ENCODE results near the gene CERS4. TPM values are rescaled to one million over a fixed set of nuclear protein-coding genes. Genes with fewer than 3 reads are reported as not detected.
A peak's percentile ranks its signal among the peaks of the same experiment; 100 is the strongest.
"Not testable (repeated sequence)": the region's sequence is repeated elsewhere in the genome, so short reads cannot be mapped to it uniquely, and the experiment has no call there.

The CERS4 gene
- total RNA-seq, 6 experiments from 2014 or later = 38.6 to 75.4 (median 58.3) TPM

DNA sequence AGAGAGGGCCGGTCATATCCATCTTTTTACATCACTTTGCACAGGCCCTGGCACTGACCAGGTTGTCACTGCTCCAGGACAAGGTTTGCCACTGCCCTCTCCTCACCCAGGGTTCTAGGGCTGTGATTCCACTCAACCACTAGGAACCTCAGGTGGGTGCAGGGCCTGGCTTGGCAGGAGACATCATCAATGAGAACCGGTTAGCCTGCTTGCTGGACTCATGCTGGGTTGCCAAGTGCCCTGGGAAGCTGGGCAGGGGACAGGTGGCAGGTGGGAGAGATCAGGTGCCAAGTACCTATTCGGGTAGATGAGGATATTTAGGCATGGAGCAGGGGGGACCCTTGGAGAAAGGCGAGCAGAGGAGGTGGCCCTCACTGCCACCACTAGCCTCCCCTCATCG lies 4.2 kb upstream of the CERS4 start:
- Histone ChIP-seq H3K27ac (no peak overlapping the region), H3K4me3 (no peak overlapping the region), H3K27me3 (no peaks in the 10 kb centered on the region), H3K4me1 (peaks cover 0 to 8% (median 3%) of the 10 kb centered on the region in 4 donors), H3K36me3 (no peaks in the 10 kb centered on the region), H3K9me3 (no peaks in the 10 kb centered on the region)
- ATAC-seq (no peak), DNase-seq (no peak)
- intact Hi-C loops (cut with DNase I) = no loop called here
- TF ChIP-seq POLR2A (IDR thresholded peaks at IDR 0.05) = no peak
- TF ChIP-seq, protein P1, sequence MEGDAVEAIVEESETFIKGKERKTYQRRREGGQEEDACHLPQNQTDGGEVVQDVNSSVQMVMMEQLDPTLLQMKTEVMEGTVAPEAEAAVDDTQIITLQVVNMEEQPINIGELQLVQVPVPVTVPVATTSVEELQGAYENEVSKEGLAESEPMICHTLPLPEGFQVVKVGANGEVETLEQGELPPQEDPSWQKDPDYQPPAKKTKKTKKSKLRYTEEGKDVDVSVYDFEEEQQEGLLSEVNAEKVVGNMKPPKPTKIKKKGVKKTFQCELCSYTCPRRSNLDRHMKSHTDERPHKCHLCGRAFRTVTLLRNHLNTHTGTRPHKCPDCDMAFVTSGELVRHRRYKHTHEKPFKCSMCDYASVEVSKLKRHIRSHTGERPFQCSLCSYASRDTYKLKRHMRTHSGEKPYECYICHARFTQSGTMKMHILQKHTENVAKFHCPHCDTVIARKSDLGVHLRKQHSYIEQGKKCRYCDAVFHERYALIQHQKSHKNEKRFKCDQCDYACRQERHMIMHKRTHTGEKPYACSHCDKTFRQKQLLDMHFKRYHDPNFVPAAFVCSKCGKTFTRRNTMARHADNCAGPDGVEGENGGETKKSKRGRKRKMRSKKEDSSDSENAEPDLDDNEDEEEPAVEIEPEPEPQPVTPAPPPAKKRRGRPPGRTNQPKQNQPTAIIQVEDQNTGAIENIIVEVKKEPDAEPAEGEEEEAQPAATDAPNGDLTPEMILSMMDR (IDR thresholded peaks at IDR 0.05) = no peak
- WGBS (ENCODE audit: insufficient coverage, low coverage, low lambda C conversion rate, missing lambda C conversion rate) = 92% methylated on average over 2 of the region's 5 CpGs

DNA sequence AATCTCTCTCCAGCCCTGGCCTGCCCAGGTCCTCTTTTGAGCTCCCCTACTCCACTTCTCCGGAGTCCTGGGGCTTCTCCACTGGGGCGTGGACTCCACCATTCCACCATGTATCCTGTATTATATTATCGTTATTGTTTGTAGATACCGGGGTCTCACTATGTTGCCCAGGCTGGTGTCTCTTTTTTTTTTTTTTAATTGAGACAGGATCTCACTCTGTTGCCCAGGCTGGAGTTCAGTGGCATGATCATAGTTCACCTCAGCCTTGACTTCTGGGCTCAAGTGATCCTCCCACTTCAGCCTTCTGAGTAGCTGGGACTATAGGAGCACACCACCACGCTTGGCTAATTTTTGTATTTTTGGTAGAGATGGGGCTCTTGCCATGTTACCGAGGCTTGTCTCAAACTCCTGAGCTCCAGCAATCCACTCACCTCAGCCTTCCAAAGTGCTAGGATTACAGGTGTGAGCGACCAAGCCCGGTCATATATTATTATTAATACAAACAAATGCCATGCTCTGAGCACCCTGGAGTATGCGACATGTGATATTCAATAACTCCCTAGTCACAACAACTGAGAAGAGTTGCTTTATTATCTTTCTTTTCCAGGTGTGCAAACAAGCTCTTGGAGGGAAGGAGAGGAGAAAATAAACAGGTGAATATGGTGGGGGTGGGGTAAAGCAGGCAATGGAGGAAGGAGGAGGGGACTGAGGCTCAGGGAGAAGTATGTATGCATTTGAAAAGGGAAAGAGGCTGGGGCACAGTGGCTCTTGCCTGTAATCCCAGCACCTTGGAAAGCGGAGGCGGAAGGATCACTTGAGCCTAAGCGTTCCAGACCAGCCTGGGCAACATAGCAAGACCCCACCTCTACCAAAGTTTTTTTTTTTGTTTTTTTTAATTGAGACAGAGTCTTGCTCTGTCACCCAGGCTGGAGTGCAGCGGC lies 2.8 kb upstream of the CERS4 start:
- no peak for TF ChIP-seq POLR2A (IDR thresholded peaks at IDR 0.05)
- TF ChIP-seq, protein P1 (IDR thresholded peaks at IDR 0.05) = no peak
- WGBS (ENCODE audit: insufficient coverage, low coverage, low lambda C conversion rate, missing lambda C conversion rate) = 95% methylated on average over 11 of the region's 13 CpGs
- Histone ChIP-seq H3K27ac (no peak overlapping the region), H3K4me3 (no peak overlapping the region), H3K9me3 (no peaks in the 10 kb centered on the region), H3K36me3 (no peaks in the 10 kb centered on the region), H3K27me3 (no peaks in the 10 kb centered on the region), H3K4me1 (peaks cover 0 to 19% (median 3%) of the 10 kb centered on the region in 4 donors)
- DNase-seq (no peak), ATAC-seq (no peak)
- intact Hi-C loops (cut with DNase I) = no loop called here

DNA sequence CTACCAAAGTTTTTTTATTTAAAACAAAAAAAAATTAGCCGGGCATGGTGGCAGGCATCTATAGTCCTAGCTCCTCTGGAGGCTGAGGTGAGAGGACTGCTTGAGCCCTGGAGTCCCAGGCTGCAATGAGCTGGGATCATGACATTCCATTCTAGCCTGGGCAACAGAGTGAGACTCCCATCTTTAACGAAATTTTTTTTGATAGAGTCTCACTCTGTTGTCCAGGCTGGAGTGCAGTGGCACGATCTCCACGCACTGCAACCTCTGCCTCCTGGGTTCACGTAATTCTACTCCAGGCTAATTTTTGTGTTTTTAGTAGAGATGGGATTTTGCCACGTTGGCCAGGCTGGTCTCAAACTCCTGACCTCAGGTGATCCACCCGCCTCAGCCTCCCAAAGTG lies 1.8 kb upstream of the CERS4 start:
- WGBS (ENCODE audit: insufficient coverage, low coverage, low lambda C conversion rate, missing lambda C conversion rate) = 91% methylated on average over 5 of the region's 7 CpGs
- intact Hi-C loops (cut with DNase I); H3K27me3 ChIP-seq; DNase-seq; H3K27ac ChIP-seq; ATAC-seq; H3K36me3 ChIP-seq; H3K9me3 ChIP-seq; H3K4me3 ChIP-seq: not testable (repeated sequence)
- H3K4me1 ChIP-seq = peaks cover 0 to 24% (median 3%) of the 10 kb centered on the region in 4 donors

DNA sequence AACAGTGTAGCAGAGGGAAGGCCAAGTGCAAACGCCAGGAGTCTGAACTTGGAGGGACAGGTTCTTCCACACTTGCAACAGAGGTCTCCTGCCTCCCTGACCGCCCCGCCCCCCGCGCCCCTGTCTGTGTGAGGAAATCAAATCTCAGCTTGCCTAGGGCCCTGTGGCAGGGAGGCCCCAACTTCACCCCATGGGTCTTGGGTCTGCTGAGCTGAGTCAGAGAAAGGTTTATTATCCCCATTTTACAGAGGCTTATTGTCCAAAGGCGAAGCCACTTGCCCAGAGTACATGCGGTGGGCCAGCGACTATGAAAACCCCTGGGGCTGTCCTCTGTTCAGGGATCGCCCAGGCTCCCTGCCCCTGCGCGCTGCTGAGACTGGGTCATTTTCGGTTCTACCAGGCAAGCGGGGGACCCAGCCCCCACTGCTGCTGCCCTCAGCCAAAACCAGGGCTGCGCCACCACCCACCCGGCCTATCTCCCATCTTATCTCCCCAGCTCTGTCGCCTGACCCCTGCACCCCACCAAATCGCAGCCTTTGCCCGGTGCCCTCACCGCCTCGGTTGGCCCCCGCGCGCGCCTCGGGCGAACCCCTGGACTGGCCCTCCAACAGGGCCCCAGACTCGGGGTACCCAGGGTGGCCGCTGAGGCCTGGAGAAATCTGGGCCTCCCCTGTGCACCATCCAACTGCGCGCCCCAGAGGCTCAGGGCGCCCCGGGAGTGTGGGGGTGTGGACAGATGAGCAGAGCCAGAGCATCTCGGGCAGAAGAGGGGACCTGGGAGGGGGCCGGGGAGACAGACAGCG lies 850 bp upstream of the CERS4 start:
- DNase-seq (peak in 2 of 3 donors; percentile 29 to 58), ATAC-seq (peak in 1 of 4 donors; percentile 3)
- Histone ChIP-seq H3K27me3 (no peaks in the 10 kb centered on the region), H3K9me3 (no peaks in the 10 kb centered on the region), H3K4me3 (peak overlapping the region; percentile 18 to 96 (median 83)), H3K27ac (peak overlapping the region in 2 of 3 donors; percentile 29 to 70), H3K4me1 (peaks cover 0 to 30% (median 4%) of the 10 kb centered on the region in 4 donors), H3K36me3 (no peaks in the 10 kb centered on the region)
- TF ChIP-seq, protein P1 (IDR thresholded peaks at IDR 0.05) = no peak
- no peak for TF ChIP-seq POLR2A (IDR thresholded peaks at IDR 0.05)
- 13% methylated on average over 20 of the region's 35 CpGs for WGBS (ENCODE audit: insufficient coverage, low coverage, low lambda C conversion rate, missing lambda C conversion rate)
- intact Hi-C loops (cut with DNase I) = no loop called here

All from right lobe of liver (tissue), 6 donors.